HG02678 (cell line): ENCODE data around the gene RBM25.
"Not testable (repeated sequence)": the region's sequence is repeated elsewhere in the genome, so short reads cannot be mapped to it uniquely, and the experiment has no call there.

Experiments
- ATAC-seq: cut with Tn5 transposase; IDR thresholded peaks from one replicate; pipeline ENCODE4 v1.9.1; 2021; ENCODE audit warnings: mild to moderate bottlenecking, moderate library complexity; ENCODE audit not compliant: unreplicated experiment

Gene RBM25

GRCh38 chr14:73058224-73058921, at the start of gene RBM25:
RBM25 (plus strand) TSS chr14:73058534; CDS start chr14:73071642, 13,108 bp downstream.
- peak; percentile 95 for ATAC-seq

- ATAC-seq, result not testable (repeated sequence)
These were observed 47.1 kb upstream of the RBM25 start for GRCh38 chr14:73011189-73011588.

GRCh38 chr14:73014105-73014504, 44.2 kb upstream of the RBM25 start:
- peak; percentile 88 for ATAC-seq

GRCh38 chr14:73015552-73015951, 42.8 kb upstream of the RBM25 start:
- ATAC-seq, result not testable (repeated sequence)

- not testable (repeated sequence) for ATAC-seq
These were observed 42.3 kb upstream of the RBM25 start for GRCh38 chr14:73016011-73016410.

GRCh38 chr14:73022051-73022450, 36.3 kb upstream of the RBM25 start:
- no peak for ATAC-seq

- ATAC-seq, result no peak
These were observed 32.8 kb upstream of the RBM25 start for GRCh38 chr14:73025544-73025943.

- no peak for ATAC-seq
These were observed 32.0 kb upstream of the RBM25 start for GRCh38 chr14:73026243-73026844.

GRCh38 chr14:73026845-73027542, 31.3 kb upstream of the RBM25 start, which contains the start of gene ZFYVE1:
ZFYVE1 (minus strand) TSS chr14:73027106; CDS start chr14:73024508, 2,598 bp downstream.
- ATAC-seq, result peak; percentile 98

GRCh38 chr14:73027546-73027945, 30.8 kb upstream of the RBM25 start:
- ATAC-seq, result no peak

GRCh38 chr14:73027984-73028383, 30.4 kb upstream of the RBM25 start:
- no peak for ATAC-seq

GRCh38 chr14:73036706-73037450, 21.5 kb upstream of the RBM25 start:
- ATAC-seq, result not testable (repeated sequence)

GRCh38 chr14:73047808-73048207, 10.5 kb upstream of the RBM25 start:
- ATAC-seq, result no peak

GRCh38 chr14:73049428-73049827, 8.9 kb upstream of the RBM25 start:
- ATAC-seq, result no peak

GRCh38 chr14:73055251-73055650, 3.1 kb upstream of the RBM25 start:
- ATAC-seq, result no peak

GRCh38 chr14:73057944-73058223, 450 bp upstream of the RBM25 start:
- no peak for ATAC-seq

- peak; percentile 5 for ATAC-seq
These were observed 764 bp downstream of the RBM25 start for GRCh38 chr14:73058922-73059673.

- no peak for ATAC-seq
These were observed 11.3 kb downstream of the RBM25 start for GRCh38 chr14:73069585-73069984.

GRCh38 chr14:73091044-73091443, 32.7 kb downstream of the RBM25 start:
- ATAC-seq, result no peak

- no peak for ATAC-seq
These were observed 39.1 kb downstream of the RBM25 start for GRCh38 chr14:73097421-73097820.

- no peak for ATAC-seq
These were observed 42.0 kb downstream of the RBM25 start for GRCh38 chr14:73100334-73100733.
